GM21528 (cell line): ENCODE results near the gene TIMM13.
"Not testable (repeated sequence)": the region's sequence is repeated elsewhere in the genome, so short reads cannot be mapped to it uniquely, and the experiment has no call there.

Experiments used
- ATAC-seq: cut with Tn5 transposase; IDR thresholded peaks from one replicate; pipeline ENCODE4 v1.9.1; 2021; ENCODE audit warnings: mild to moderate bottlenecking, moderate library complexity; ENCODE audit not compliant: unreplicated experiment, low FRiP score

The TIMM13 gene

DNA sequence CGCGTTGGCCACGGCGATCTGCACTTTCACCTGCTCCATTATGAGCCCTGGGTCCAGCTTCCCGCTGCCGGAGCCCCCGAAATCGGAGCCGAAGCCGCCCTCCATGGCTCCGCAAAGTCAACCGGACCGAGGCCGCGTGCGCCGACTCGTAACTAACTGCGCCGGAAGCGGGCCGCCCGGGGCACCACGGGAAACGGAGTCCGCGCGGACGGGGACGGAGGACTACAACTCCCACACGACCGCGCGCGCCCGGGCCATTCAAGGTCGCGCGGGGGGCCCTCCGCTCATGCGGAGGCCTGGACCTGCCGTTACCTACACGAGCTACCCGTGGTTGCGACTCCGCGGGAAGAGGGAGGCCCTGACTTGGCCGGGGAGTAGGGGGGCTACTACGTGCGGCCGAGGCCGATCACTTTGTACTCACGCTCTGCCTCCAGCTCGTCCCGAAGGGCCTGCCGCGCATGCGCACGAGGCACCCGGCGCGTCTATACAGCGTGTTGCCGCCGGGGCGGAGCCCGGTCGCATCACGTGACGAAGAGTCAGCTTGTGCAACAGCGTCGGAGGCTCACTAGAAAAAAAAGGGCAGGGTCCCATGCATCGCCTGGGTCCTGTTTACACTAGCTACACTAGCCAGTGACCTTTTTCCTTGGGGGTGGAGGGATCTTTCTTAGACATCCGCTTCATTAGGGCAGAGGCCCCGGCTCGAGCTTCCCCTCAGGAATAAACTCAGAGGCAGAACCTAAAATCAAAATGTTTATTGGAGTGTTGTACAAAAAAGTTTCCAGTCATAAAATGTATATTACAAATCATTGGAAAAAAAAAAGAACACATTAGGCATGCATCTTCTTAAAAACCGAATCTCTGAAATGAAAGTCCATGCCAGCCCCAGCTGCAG is at the start of gene TIMM13:
TIMM13 (minus strand) TSS at position 158 of the 892 bp plus-strand sequence; CDS start at position 105, 53 bp downstream.
- peak; percentile 72 for ATAC-seq

DNA sequence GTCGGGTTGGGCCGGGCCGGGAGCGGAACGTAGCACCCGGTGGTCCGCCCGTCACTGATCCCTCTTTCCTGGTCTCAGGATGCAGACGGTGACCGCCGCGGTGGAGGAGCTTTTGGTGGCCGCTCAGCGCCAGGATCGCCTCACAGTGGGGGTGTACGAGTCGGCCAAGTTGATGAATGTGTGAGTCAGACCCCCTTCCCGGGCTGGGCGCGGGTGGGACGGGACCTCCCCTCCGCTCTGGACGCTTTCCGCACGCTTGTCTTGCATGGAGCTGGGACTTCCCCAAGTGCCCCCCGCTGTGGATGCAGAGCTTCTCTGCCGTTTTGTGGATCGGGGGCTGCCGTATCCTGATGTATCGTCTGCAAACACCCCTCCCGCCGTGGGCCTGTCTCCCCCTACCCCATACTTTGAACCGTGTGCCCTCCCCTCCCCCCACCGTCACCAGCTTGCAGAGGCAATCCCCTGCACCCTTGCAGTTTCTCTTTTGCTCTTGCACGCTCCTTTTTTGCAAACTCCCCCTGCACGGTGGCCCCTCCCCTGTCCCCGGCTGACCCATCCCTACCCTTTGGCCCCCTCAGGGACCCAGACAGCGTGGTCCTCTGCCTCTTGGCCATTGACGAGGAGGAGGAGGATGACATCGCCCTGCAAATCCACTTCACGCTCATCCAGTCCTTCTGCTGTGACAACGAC is 49.2 kb upstream of the TIMM13 start:
- ATAC-seq = no peak

- ATAC-seq = peak; percentile 48
Observed at GRCh38 chr19:2475702-2476450, 48.5 kb upstream of the TIMM13 start, which contains the start of gene GADD45B. TSS of gene GADD45B (plus strand) at chr19:2476127. CDS start at chr19:2476359, 232 bp downstream.

DNA sequence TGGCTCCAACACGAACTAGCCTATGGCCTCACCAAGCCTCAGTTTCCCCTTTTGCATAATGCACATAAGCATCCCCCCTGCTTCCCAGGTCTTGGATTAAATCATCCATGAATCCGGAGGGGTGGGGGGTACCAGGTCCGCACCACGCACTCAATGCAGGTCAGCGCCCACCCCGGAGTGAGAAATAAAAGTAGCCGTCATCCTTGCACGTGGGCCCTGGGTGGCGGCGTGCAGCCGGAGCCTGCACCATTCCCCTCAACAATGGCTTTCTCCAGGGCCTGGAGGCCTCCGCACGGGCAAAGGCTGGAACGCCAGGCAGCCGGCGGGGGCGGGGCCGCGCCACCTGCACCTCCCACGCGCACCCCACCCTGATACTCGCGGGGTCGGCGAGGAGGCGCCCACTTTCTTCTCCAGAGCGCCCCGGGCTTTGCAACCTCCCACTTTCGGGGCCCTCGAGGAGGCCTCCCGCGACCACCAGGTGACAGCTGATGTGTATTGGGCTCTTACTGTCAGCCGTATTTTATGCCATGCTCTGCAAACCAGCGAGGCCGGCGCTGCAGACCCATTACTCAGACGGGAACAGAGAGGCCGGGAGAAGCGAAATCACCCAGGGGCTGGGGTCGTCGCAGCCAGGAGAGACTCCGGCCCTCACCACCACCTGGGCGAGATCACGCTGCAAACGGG is 47.8 kb upstream of the TIMM13 start:
- ATAC-seq = peak; percentile 8

- ATAC-seq = peak; percentile 26
Observed at GRCh38 chr19:2474232-2475017, 47.0 kb upstream of the TIMM13 start.

- ATAC-seq = not testable (repeated sequence)
Observed at GRCh38 chr19:2469915-2470200, 42.5 kb upstream of the TIMM13 start.

- ATAC-seq = no peak
Observed at GRCh38 chr19:2469102-2469914, 41.9 kb upstream of the TIMM13 start.

- no peak for ATAC-seq
Observed at GRCh38 chr19:2468596-2468995, 41.2 kb upstream of the TIMM13 start.

DNA sequence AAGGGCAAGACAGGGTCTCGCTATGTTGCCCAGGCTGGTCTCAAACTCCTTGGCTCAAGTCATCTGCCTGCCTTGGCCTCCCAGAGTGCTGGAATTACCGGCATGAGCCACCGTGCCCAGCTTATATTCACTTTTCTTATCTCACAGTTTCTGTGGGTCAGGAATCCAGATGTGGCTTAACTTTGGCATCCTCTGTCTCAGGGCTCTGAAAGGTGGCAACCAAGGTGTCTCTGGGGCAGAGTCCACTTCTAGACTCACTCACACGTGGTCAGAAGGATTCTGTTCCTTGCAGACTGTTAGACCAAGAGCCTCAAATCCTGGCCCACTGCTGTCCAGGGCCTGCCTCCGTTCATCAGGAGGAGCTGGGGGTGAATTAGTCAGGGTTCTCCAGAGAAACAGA is 37.0 kb upstream of the TIMM13 start:
- ATAC-seq = no peak

DNA sequence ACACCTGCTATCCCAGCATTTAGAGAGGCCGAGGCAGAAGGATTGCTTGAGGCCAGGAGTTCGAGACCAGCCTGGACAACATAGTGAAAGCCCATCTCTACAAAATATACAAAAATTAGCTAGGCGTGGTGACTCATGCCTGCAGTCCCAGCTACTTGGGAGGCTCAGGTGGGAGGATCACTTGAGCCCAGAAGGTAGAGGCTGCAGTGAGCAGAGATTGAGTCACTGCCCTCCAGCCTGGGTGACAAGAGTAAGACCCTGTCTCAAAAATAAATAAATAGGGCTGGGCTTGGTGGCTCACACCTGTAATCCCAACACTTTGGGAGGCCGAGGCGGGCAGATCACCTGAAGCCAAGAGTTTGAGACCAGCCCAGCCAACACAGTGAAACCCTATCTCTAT is 36.3 kb upstream of the TIMM13 start:
- ATAC-seq = not testable (repeated sequence)

- ATAC-seq = no peak
Observed at GRCh38 chr19:2462635-2463421, 35.4 kb upstream of the TIMM13 start.

- no peak for ATAC-seq
Observed at GRCh38 chr19:2461751-2462634, 34.6 kb upstream of the TIMM13 start.

- ATAC-seq = no peak
Observed at GRCh38 chr19:2460245-2460644, 32.9 kb upstream of the TIMM13 start.

GRCh38 chr19:2458776-2459175 is 31.4 kb upstream of the TIMM13 start:
- not testable (repeated sequence) for ATAC-seq

DNA sequence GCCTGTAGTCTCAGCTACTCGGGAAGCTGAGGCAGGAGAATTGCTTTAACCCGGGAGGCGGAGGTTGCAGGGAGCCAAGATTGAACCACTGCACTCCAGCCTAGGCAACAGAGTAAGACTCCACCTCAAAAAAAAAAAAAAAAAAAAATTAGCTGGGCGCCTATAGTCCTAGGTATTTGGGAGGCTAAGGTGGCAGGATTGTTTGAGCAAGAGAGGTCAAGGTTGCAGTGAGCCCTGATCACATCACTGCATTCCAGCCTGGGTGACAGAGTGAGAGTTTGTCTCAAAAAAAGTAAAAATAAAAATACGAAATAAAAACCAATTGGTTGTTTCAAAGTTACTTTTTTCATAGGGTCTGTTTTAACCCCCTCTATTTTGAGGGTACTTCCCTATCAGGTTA is 30.7 kb upstream of the TIMM13 start:
- ATAC-seq = no peak

DNA sequence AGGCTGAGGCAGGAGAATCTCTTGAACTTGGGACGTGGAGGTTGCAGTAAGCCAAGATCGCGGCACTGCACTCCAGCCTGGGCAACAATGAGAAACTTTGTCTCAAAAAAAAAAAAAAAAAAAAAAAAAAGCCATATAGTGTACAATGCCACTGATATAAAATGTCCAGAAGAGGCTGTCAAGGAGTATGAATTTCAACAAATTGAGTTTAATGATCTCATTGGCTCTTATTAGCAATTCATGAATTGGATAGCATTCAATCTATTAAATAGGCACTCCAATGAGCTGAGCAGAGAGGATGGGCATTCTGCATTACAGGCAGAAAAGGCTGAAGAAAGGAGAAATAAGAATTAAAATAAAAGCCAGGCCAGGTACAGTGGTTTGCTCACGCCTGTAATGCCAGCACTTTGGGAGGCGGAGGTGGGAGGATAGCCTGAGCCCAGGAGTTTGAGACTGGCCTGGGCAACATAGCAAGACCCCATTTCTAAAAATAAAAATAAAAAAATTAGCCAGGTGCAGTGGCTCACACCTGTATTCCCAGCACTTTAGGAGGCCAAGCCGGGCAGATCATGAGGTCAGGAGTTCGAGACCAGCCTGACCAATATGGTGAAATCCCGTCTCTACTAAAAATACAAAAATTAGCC is 30.1 kb upstream of the TIMM13 start:
- no peak for ATAC-seq
